Activated effector memory CD4-positive, alpha-beta T cell treated with anti-CD3 and anti-CD28 coated beads, Interleukin-2, amount 50 U/mL, for 16 hours (primary cell): ENCODE results near the gene ERF.
A peak's percentile ranks its signal among the peaks of the same experiment; 100 is the strongest.

Experiments used
- DNase-seq: peaks from one replicate; pipeline ENCODE4 v3.0.0-alpha.2; 2020

ERF gene

DNA sequence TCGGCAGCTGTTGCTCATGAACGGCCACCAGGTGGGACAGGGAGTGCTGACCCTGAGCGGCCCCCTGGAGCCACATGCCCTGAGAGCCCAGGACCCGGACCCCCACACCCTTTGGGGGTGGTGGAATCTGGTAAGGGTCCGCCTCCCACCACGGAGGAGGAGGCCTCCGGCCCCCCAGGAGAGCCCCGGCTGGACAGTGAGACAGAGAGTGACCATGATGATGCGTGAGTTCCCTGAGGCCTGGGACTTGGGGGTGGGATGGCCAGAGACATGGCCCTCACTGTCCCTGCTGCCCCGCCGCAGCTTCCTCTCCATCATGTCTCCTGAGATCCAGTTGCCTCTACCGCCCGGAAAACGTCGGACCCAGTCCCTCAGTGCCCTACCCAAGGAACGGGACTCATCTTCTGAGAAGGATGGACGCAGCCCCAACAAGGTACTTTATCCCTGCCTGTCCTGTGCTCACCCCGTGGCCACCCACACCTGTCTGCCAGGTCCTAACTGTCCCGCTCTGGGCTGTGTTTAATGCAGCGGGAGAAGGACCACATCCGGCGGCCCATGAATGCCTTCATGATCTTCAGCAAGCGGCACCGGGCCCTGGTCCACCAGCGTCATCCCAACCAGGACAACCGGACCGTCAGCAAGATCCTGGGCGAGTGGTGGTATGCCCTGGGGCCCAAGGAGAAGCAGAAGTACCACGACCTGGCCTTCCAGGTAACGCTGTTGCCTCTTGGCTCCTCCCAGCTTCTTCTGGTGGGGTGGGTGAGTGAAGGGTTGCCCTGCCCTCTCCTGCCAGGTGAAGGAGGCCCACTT lies 32.3 kb upstream of the ERF start:
- DNase-seq, result peak; percentile 60

DNA sequence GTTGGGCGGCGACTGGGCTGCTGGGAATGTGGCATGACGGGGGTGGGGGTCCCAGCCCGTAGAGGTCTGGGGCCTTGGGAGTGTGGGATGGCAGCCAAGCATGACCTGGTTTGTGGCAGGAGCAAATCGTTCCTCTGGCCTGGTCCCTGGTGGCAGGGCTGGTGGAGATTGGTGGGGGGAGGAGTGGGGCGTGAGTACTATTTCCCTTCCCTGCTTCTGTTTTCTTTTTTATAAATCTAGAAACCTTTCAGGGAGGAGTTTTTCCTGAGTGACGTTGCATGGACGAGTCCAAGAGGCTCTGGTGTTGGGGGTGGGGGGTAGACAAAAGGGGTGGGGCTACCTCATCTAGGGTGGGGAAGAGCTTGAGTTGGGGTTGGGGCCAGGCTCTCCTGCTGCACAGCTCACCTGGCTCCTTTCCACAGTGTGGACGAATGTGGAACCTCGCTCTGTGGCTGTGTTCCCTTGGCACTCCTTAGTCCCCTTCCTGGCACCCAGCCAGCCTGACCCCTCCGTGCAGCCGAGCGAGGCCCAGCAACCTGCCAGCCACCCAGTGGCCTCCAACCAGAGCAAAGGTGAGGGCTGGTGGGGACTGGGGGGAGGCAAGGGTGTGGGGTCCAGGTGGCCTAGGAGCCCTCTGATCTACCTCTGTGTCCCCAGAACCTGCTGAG lies 31.6 kb upstream of the ERF start:
- DNase-seq, result peak; percentile 59

GRCh38 chr19:42285988-42286348 lies 31.0 kb upstream of the ERF start:
- DNase-seq, result peak; percentile 60

DNA sequence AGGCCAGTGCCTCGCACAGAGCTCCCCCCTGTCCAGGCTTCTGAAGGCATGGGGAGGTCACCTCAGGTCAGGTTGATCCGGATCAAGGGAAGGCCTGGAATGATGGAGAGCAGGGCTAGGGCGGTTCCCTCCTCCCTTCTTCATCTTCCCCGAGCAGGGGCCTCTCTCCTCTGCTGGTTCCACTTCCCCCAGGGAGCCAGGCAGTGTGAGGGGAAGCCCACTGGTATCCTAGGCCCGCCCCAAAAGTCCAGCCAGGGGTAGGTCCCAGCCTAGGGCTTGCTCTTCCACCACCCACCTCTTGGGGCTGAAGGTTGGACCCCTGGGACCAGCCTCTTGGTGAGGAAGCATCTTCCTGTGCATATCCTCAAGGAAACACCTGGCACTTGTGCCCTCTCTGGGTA lies 30.6 kb upstream of the ERF start:
- DNase-seq, result peak; percentile 63

- DNase-seq, result peak; percentile 73
Observed at GRCh38 chr19:42284591-42285341, 29.8 kb upstream of the ERF start.

DNA sequence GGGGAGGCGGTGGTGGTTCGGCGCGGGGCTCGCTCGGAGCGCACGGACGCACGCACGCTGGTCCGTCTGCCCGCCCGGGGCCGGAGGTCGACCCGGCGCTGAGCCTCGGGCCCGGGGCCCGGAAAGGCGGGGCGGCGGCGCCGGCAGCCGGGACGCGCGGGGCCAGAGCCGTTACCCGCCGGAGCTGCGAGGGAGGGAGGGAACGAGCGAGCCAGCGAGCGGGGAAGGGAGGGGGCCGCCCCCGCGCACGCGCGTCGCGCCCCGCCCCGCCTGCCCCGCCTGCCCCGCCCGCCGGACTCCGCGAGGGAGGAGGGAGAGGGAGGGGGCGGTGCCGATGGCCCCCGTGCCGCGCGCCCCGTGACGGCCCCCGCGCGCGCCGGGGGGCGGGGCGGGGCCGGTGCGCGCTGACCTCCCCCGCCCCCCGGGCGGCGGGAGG lies 29.2 kb upstream of the ERF start:
- DNase-seq, result peak; percentile 94

DNA sequence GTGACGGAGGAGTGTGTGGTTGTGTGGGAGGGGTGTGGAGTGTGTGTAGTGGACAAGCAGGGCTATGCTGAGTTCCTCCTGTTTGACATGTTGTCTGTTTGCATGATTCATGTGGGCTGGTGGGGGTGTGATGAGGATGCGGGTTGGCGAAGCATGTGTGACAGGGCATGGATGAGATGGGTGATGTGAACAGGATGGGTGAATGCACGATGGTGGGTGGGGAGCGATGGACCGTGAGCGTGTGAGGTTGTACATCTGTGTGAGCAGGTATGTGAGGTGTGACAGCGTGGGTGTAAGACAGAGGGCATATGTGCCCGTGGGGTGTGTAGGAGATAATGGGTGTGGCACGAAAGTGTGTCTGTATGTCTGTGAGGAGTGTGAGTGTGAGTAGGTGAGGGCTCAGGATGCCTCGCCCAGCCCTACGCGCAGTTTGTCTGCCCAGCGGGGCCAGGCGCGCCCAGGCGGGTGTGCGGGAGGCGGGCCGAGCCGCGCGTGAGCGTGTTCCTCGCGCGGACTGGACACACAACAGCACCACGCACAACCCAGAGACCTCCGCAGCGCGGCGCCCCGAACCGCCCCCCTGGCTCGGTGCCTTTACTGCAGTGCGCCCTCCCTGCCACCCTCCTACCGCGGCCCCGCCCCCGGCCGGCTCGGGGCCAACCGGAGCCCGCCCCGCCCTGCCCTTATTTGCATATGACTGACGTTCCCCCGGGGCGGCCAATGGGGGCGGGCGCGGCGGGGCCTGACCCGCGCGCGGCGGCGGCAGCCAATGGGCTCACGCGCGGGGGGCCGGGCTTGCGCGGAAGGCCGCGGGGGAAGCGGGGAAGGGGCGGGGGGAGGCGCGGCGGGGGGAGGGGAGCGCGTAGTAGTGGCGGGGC lies 28.5 kb upstream of the ERF start:
- peak; percentile 98 for DNase-seq

DNA sequence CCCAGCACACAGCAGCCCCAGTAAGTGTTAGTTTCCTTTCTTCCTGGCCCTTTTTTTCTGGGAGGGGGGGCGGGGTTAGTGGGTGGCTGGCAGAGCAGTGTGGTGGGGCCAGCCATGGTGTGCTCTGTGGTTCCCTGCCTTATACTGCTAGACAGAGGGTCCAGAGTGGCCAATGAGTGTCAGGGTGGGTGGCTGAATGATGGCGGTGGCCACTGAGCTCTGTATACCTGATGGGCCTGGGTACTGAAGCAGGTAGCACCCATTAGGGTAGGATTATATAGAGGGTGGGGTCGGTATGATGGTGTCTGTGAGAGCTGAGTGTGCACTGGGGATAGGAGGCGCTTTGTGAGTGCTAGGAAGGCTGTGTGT lies 27.9 kb upstream of the ERF start:
- DNase-seq, result no peak

GRCh38 chr19:42281827-42282762 lies 27.2 kb upstream of the ERF start:
- peak; percentile 65 for DNase-seq

GRCh38 chr19:42281146-42281826 lies 26.4 kb upstream of the ERF start:
- DNase-seq, result peak; percentile 75

- no peak for DNase-seq
Observed at GRCh38 chr19:42280815-42281145, 25.9 kb upstream of the ERF start.

- DNase-seq, result peak; percentile 95
Observed at GRCh38 chr19:42279902-42280814, 25.2 kb upstream of the ERF start.

DNA sequence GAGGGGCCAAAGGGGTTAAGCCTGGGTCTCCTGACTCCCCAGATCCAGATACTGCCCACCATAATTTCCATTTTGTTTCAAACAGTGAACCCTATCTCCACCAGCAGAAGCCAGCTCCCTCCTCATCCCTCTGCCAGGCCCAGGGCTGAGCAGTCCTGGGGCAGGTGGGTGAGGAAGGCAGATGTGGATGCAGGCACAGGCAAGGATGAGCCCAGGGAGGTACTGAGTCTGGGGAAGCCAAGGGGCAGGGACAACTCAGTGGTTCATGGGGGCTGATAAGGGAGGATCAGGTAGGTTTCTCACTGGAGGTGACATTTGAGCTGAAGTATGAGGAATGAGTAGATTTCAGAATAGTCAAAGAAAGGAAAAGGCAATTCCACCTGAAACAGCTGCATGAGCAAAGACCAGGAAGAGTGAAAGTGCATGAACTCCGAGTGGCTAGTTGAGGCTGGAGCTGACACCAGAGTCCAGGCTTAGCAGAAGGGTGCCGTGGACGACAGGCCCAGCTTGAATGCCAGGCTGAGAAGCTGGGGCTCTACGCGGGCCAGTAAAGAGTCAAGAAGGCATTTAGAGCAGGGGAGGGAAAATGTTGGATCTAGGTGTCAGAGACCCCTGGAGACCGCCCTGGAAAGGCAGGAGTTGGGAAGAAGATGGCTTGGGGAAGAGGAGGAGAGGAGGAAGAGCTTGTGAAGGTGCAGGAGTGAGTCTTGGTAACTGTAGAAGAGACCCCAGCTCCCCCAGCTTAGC lies 24.4 kb upstream of the ERF start:
- peak; percentile 58 for DNase-seq

- peak; percentile 59 for DNase-seq
Observed at GRCh38 chr19:42278452-42279154, 23.7 kb upstream of the ERF start.

DNA sequence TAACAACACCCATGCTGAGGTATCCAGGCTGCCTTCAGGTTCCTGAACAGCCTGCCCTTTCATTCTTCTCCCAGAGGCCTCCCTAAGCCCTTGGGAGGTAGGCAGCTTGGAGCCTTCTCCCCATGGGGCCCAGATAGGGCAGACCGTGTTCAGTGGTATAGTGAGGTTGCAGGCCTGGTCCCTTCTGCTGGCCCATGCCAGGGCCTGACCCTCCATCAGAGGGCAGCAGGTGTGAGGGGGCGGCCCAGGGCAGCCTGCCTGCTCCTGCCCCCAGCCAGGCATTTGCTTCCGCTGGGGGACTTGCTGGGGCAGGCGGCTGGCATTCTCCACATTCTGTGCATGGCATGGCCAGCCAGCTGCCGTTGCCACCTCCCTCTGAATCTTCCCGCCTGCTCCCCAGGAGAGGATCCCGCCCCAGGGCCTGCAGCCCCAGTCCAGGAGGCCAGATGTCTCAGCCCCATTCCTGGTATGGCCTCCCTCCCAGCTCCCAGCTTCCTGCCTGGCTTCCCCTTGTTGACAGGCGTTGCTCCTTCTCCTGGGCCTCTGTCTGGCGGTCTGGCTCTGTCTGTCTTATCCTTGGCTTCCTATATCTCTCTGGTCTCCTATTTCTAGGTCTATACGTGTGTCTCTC lies 23.0 kb upstream of the ERF start:
- DNase-seq, result peak; percentile 61

DNA sequence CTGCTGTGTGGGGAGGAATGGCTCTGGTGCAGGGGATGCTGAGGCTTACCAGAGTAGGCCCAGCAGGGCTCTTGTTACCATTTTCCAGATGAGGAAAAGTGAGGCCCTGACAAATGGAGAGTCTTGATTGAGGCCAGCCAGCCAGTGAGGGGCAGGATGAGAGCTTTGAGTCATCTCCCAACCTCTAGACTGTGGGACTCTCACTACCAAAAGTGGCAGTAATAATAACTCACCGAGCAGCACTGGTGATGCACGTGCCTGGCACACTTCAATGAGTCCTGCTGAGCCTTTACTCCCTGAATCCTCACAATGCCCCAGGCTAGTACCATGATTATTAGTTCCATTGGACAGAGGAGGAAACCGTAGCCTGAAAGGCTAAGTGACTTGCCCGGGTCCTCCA lies 21.9 kb upstream of the ERF start:
- DNase-seq, result peak; percentile 65

- DNase-seq, result peak; percentile 59
Observed at GRCh38 chr19:42276284-42276683, 21.4 kb upstream of the ERF start.

DNA sequence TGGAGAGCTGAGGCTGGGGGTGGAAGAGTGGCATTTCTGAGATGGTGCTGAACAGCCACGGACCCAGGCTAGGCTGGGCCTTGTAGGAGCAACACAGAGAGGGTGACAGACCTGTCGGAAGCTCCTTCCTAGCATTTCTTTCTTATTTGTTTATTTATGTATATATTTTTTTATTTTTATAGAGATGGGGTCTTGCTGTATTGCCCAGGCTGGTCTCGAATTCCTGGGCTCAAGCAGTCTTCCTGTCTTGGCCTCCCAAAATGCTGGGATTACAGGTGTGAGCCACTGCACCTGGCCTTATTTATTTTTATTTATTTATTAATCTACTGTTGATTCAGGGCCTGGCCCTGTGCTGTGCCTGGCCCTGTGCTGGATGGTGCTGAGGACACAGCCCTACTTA lies 20.6 kb upstream of the ERF start:
- DNase-seq, result no peak
